ENCODE measurements around the gene NPAS3.

DNA sequence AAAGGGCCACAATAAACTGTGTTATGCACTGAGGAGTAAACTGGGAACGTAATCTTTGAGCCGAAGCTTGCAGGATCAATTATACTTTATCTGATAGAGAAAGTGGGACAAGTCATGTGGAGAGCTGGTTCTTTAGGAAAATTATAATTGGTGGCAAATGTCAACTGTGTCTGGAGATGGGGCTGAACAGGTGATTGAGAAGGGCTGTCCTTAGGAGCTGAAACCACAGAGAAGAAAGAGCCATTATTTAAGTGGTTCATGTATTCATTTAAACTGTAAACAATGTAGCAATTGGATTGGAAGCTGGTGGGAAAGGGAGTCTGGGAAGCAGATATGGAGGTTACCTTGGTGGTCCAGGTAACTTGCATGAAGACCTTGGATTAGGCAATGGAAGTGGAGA, 193.1 kb downstream of the NPAS3 start:
- TF ChIP-seq, protein P1, sequence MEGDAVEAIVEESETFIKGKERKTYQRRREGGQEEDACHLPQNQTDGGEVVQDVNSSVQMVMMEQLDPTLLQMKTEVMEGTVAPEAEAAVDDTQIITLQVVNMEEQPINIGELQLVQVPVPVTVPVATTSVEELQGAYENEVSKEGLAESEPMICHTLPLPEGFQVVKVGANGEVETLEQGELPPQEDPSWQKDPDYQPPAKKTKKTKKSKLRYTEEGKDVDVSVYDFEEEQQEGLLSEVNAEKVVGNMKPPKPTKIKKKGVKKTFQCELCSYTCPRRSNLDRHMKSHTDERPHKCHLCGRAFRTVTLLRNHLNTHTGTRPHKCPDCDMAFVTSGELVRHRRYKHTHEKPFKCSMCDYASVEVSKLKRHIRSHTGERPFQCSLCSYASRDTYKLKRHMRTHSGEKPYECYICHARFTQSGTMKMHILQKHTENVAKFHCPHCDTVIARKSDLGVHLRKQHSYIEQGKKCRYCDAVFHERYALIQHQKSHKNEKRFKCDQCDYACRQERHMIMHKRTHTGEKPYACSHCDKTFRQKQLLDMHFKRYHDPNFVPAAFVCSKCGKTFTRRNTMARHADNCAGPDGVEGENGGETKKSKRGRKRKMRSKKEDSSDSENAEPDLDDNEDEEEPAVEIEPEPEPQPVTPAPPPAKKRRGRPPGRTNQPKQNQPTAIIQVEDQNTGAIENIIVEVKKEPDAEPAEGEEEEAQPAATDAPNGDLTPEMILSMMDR (IDR thresholded peaks at IDR 0.05; ENCODE audit: borderline replicate concordance, extremely low read depth, low read length, poor library complexity, severe bottlenecking) = no peak
- no peak for TF ChIP-seq EZH2 (IDR thresholded peaks at IDR 0.05; ENCODE audit: borderline replicate concordance, low read depth, low read length, severe bottlenecking)

All from DND-41 (cell line).